Lung (tissue), 12 donors: ENCODE results near the gene ATAD3B. TPM values are rescaled to one million over a fixed set of nuclear protein-coding genes. Genes with fewer than 3 reads are reported as not detected.
"Not testable (repeated sequence)": the region's sequence is repeated elsewhere in the genome, so short reads cannot be mapped to it uniquely, and the experiment has no call there.

Source experiments
- ATAC-seq: fragments of 200-7000 bp; cut with Tn5 transposase; one replicate; pipeline ENCODE4 v1.9.1; 2020; ENCODE audit warnings: moderate number of reproducible peaks; ENCODE audit not compliant: insufficient read depth, low FRiP score
- DNase-seq, 3 donors: peaks; one replicate each; pipeline ENCODE4 v3.0.0-alpha.2; 2013 to 2017
- H3K27ac ChIP-seq, 2 donors: one replicate each; pipeline ENCODE4 v1.5.1; 2013; ENCODE audit warnings: mild to moderate bottlenecking in 2 of 2, moderate library complexity in 2 of 2, control low read depth in 1 of 2, inconsistent platforms in 1 of 2, low read depth in 1 of 2, low read length in 1 of 2
- H3K27me3 ChIP-seq, 3 donors: one replicate each; pipeline ENCODE4 v1.5.1; 2013; ENCODE audit warnings: low read length in 2 of 3; ENCODE audit not compliant: control insufficient read depth in 3 of 3, insufficient read depth in 3 of 3
- H3K36me3 ChIP-seq, 4 donors: one replicate each; pipeline ENCODE4 v1.5.1; 2013; ENCODE audit warnings: low read length in 4 of 4, mild to moderate bottlenecking in 1 of 4, moderate library complexity in 1 of 4; ENCODE audit not compliant: control insufficient read depth in 4 of 4, insufficient read depth in 4 of 4
- H3K4me1 ChIP-seq, 5 donors: one replicate each; pipeline ENCODE4 v1.5.1; 2013; ENCODE audit warnings: low read length in 5 of 5, mild to moderate bottlenecking in 2 of 5, moderate library complexity in 1 of 5; ENCODE audit not compliant: control insufficient read depth in 5 of 5, insufficient read depth in 5 of 5
- H3K4me3 ChIP-seq: one replicate; pipeline ENCODE4 v1.5.1; 2013; ENCODE audit warnings: mild to moderate bottlenecking, control low read depth, moderate library complexity
- H3K9ac ChIP-seq, 2 donors: one replicate each; pipeline ENCODE4 v1.5.1; 2013; ENCODE audit warnings: low read length in 2 of 2, control low read depth in 1 of 2; ENCODE audit not compliant: insufficient read depth in 1 of 2
- H3K9me3 ChIP-seq, 4 donors: one replicate each; pipeline ENCODE4 v1.5.1; 2013; ENCODE audit warnings: low read length in 3 of 4, mild to moderate bottlenecking in 1 of 4, moderate library complexity in 1 of 4; ENCODE audit not compliant: control insufficient read depth in 4 of 4, insufficient read depth in 3 of 4
- whole genome bisulfite sequencing, 2 donors: extraction: QIAGEN DNeasy Blood & Tissue Kit; methylation state at CpG; one replicate each; pipeline ENCODE4 v1.1.7; 2013; 5-methylcytosine and 5-hydroxymethylcytosine counted together
- polyA plus RNA-seq, 2 donors: library from polyadenylated mRNA; stranded (reverse); fragments of 200-250 nt; gene quantifications; one replicate each; pipeline ENCODE4 v1.2.1, GENCODE V29; 2013
- total RNA-seq, 2 donors: library from RNA; depleted of rRNA in 1 of 2; stranded (reverse); fragments of >200 nt in 1 of 2; gene quantifications; one replicate each; pipeline ENCODE4 v1.2.1, GENCODE V29; 2014 to 2021
- TF ChIP-seq, protein P1 (sequence below): IDR thresholded peaks from 2 replicates; pipeline ENCODE4 v1.5.1; 2012; ENCODE audit warnings: mild to moderate bottlenecking; ENCODE audit errors: control extremely low read depth, extremely low read depth
- donor health status: control.
- donor health status: control.
- donor health status: Bipolar disorder and iron deficiency.
- donor health status: healthy.
- donor health status: DM: yes; HTN: yes; CAD: no.

The ATAD3B gene
- total and polyA plus RNA-seq, 4 donors = 21.6 to 39.0 (median 28.0) TPM

- Histone ChIP-seq H3K9me3 (peaks cover 0 to 2% (median 0%) of the 10 kb centered on the region in 4 donors), H3K27me3 (no peaks in the 10 kb centered on the region), H3K4me3 (no peak overlapping the region), H3K9ac (no peak overlapping the region), H3K27ac (peak overlapping the region in 1 of 2 donors; percentile 20), H3K4me1 (peaks cover 0 to 4% (median 0%) of the 10 kb centered on the region in 5 donors), H3K36me3 (no peaks in the 10 kb centered on the region)
- ATAC-seq = no peak
- TF ChIP-seq, protein P1, sequence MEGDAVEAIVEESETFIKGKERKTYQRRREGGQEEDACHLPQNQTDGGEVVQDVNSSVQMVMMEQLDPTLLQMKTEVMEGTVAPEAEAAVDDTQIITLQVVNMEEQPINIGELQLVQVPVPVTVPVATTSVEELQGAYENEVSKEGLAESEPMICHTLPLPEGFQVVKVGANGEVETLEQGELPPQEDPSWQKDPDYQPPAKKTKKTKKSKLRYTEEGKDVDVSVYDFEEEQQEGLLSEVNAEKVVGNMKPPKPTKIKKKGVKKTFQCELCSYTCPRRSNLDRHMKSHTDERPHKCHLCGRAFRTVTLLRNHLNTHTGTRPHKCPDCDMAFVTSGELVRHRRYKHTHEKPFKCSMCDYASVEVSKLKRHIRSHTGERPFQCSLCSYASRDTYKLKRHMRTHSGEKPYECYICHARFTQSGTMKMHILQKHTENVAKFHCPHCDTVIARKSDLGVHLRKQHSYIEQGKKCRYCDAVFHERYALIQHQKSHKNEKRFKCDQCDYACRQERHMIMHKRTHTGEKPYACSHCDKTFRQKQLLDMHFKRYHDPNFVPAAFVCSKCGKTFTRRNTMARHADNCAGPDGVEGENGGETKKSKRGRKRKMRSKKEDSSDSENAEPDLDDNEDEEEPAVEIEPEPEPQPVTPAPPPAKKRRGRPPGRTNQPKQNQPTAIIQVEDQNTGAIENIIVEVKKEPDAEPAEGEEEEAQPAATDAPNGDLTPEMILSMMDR = no peak
- no peak for DNase-seq
- 91 to 96% methylated on average over 7 of the region's 7 CpGs for whole genome bisulfite sequencing, 2 donors
These were observed 8.3 kb upstream of the ATAD3B start for GRCh38 chr1:1463312-1463711.

- 79 to 87% methylated on average over 28 to 40 of the region's 44 CpGs for WGBS, 2 donors
- H3K36me3 ChIP-seq, H3K27ac ChIP-seq, H3K9me3 ChIP-seq, H3K27me3 ChIP-seq, H3K9ac ChIP-seq, ATAC-seq, H3K4me1 ChIP-seq, DNase-seq, H3K4me3 ChIP-seq: not testable (repeated sequence)
These were observed 3.2 kb upstream of the ATAD3B start for GRCh38 chr1:1468196-1468985.

DNA sequence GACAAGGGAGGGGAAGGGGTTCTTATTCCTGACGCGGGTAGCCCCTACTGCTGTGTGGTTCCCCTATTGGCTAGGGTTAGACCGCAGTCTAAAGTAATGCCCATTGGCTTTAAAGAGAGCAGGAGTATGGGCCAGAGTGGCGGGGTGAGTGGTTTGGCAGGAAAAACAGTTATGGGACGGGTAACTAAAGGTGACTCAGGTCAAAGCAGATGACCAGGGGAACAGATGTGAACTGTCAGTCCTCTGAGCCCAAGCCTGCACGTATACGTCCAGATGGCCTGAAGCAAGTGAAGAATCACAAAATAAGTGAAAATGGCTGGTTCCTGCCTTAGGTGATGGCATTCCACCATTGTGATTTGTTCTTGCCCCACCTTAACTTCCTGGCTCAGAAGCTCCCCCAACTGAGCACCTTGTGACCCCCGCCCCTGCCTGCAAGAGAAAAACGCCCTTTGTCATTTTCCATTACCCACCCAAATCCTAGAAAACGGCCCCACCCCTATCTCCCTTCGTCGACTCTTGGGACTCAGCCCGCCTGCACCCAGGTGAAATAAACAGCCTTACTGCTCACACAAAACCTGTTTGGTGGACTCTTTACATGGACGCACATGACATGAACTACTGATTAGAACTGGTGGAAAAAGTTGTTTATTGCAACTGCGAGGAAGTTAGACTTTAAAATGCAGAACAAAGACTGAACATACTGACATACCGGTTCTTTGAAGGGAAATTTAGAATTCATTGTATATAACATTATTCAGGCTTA lies 758 bp upstream of the ATAD3B start:
- Histone ChIP-seq H3K36me3 (no peaks in the 10 kb centered on the region), H3K27me3 (no peaks in the 10 kb centered on the region), H3K9me3 (no peaks in the 10 kb centered on the region), H3K4me3 (peak overlapping the region; percentile 82), H3K27ac (peak overlapping the region; percentile 80 to 90), H3K4me1 (peaks cover 0 to 10% (median 3%) of the 10 kb centered on the region in 5 donors), H3K9ac (peak overlapping the region in 1 of 2 donors; percentile 67)
- ATAC-seq (no peak), DNase-seq (no peak)
- 13 to 18% methylated on average over 16 of the region's 16 CpGs for WGBS, 2 donors
- TF ChIP-seq, protein P1 = no peak

- not testable (repeated sequence) for H3K27me3 ChIP-seq, H3K9me3 ChIP-seq, H3K36me3 ChIP-seq, DNase-seq, H3K9ac ChIP-seq, H3K4me1 ChIP-seq
- ATAC-seq = peak; percentile 3
- 3 to 6% methylated on average over 24 to 46 of the region's 65 CpGs for WGBS, 2 donors
- H3K27ac ChIP-seq = peak overlapping the region in 1 of 2 donors; percentile 63
- peak overlapping the region; percentile 54 for H3K4me3 ChIP-seq
These were observed 700 bp downstream of the ATAD3B start for GRCh38 chr1:1472053-1472876.

GRCh38 chr1:1476011-1476410 lies 4.4 kb downstream of the ATAD3B start:
- H3K9me3 ChIP-seq, DNase-seq, H3K9ac ChIP-seq, H3K4me1 ChIP-seq, H3K27ac ChIP-seq, ATAC-seq, H3K27me3 ChIP-seq, H3K4me3 ChIP-seq: not testable (repeated sequence)
- H3K36me3 ChIP-seq = peaks cover 0 to 25% (median 9%) of the 10 kb centered on the region in 4 donors
- 57 to 79% methylated on average over 15 of the region's 17 CpGs for WGBS, 2 donors
